KMS-11 (cell line): ENCODE measurements around the gene AASDH.

Experiments used
- H2AFZ ChIP-seq: fragments of 200-600 bp; sonication (generic); 2 replicates; pipeline ENCODE4 v1.6.1; 2016; ENCODE audit warnings: antibody characterized with exemption, mixed run types, low read depth
- H3K27ac ChIP-seq: fragments of 200-600 bp; sonication (generic); 2 replicates; pipeline ENCODE4 v1.6.1; 2016; ENCODE audit warnings: mild to moderate bottlenecking, mixed run types
- H3K27me3 ChIP-seq: fragments of 200-600 bp; sonication (generic); 2 replicates; pipeline ENCODE4 v1.6.1; 2017; ENCODE audit warnings: mild to moderate bottlenecking, low read depth, mixed run types, moderate library complexity; ENCODE audit not compliant: insufficient read depth
- H3K36me3 ChIP-seq: fragments of 200-600 bp; sonication (generic); 2 replicates; pipeline ENCODE4 v1.6.1; 2017; ENCODE audit warnings: mild to moderate bottlenecking, mixed run types; ENCODE audit not compliant: insufficient read depth
- H3K4me1 ChIP-seq: fragments of 200-600 bp; sonication (generic); 2 replicates; pipeline ENCODE4 v1.6.1; 2016; ENCODE audit warnings: mild to moderate bottlenecking, low read depth, mixed run types; ENCODE audit not compliant: poor library complexity, severe bottlenecking
- H3K4me2 ChIP-seq: fragments of 200-600 bp; sonication (generic); 2 replicates; pipeline ENCODE4 v1.7.0; 2016; ENCODE audit warnings: mild to moderate bottlenecking, mixed run types
- H3K4me3 ChIP-seq: fragments of 200-600 bp; sonication (generic); IDR thresholded peaks from 2 replicates; pipeline ENCODE4 v1.6.1; 2017; ENCODE audit warnings: low read depth, low read length, mixed read lengths; ENCODE audit not compliant: insufficient read depth
- H3K79me2 ChIP-seq: fragments of 200-600 bp; sonication (generic); 2 replicates; pipeline ENCODE4 v1.6.1; 2016; ENCODE audit warnings: low read depth, mixed run types; ENCODE audit not compliant: insufficient read depth
- H3K9ac ChIP-seq: fragments of 200-600 bp; sonication (generic); 2 replicates; pipeline ENCODE4 v1.6.1; 2016; ENCODE audit warnings: mild to moderate bottlenecking, mixed run types
- H4K20me1 ChIP-seq: fragments of 200-600 bp; sonication (generic); 2 replicates; pipeline ENCODE4 v1.6.1; 2016; ENCODE audit warnings: mild to moderate bottlenecking, mixed run types; ENCODE audit not compliant: insufficient read depth
- CTCF ChIP-seq: fragments of 200-600 bp; sonication (generic); conservative IDR thresholded peaks from 2 replicates; pipeline ENCODE4 v1.6.1; 2017; ENCODE audit warnings: low read depth, mild to moderate bottlenecking, antibody characterized with exemption, low read length, moderate library complexity, mixed read lengths

Gene AASDH

GRCh38 chr4:56307423-56307822 is 79.9 kb downstream of the AASDH start:
- Histone ChIP-seq H3K27ac (no peak overlapping the region), H3K4me1 (no peaks in the 10 kb centered on the region), H4K20me1 (no peaks in the 10 kb centered on the region), H3K36me3 (no peaks in the 10 kb centered on the region), H3K79me2 (no peaks in the 10 kb centered on the region), H3K9ac (no peak overlapping the region), H2AFZ (no peak overlapping the region), H3K4me2 (no peak overlapping the region), H3K27me3 (no peaks in the 10 kb centered on the region), H3K4me3 (no peak overlapping the region)
- TF ChIP-seq CTCF = no peak

- H2AFZ ChIP-seq = no peak overlapping the region
- no peak overlapping the region for H3K4me2 ChIP-seq
- no peak overlapping the region for H3K9ac ChIP-seq
- H3K4me1 ChIP-seq = no peaks in the 10 kb centered on the region
- no peak overlapping the region for H3K4me3 ChIP-seq
- no peaks in the 10 kb centered on the region for H4K20me1 ChIP-seq
- no peaks in the 10 kb centered on the region for H3K27me3 ChIP-seq
- no peaks in the 10 kb centered on the region for H3K79me2 ChIP-seq
- no peaks in the 10 kb centered on the region for H3K36me3 ChIP-seq
- H3K27ac ChIP-seq = no peak overlapping the region
- no peak for TF ChIP-seq CTCF
Measured at GRCh38 chr4:56305390-56305789, 81.9 kb downstream of the AASDH start.

- TF ChIP-seq CTCF = no peak
- Histone ChIP-seq H2AFZ (no peak overlapping the region), H3K79me2 (no peaks in the 10 kb centered on the region), H3K27me3 (no peaks in the 10 kb centered on the region), H3K9ac (no peak overlapping the region), H4K20me1 (no peaks in the 10 kb centered on the region), H3K4me2 (no peak overlapping the region), H3K27ac (no peak overlapping the region), H3K4me3 (no peak overlapping the region), H3K36me3 (no peaks in the 10 kb centered on the region), H3K4me1 (no peaks in the 10 kb centered on the region)
Measured at GRCh38 chr4:56303921-56304320, 83.4 kb downstream of the AASDH start.

GRCh38 chr4:56302760-56303159 is 84.5 kb downstream of the AASDH start:
- H3K27ac ChIP-seq = no peak overlapping the region
- no peak overlapping the region for H3K4me2 ChIP-seq
- no peak overlapping the region for H2AFZ ChIP-seq
- no peak overlapping the region for H3K9ac ChIP-seq
- H3K27me3 ChIP-seq = no peaks in the 10 kb centered on the region
- no peaks in the 10 kb centered on the region for H4K20me1 ChIP-seq
- no peaks in the 10 kb centered on the region for H3K36me3 ChIP-seq
- H3K4me3 ChIP-seq = no peak overlapping the region
- H3K79me2 ChIP-seq = no peaks in the 10 kb centered on the region
- no peak for TF ChIP-seq CTCF
- H3K4me1 ChIP-seq = no peaks in the 10 kb centered on the region
